HK-2 (cell line): ENCODE measurements around the gene CIDEB.
A peak's percentile ranks its signal among the peaks of the same experiment; 100 is the strongest.
"Not testable (repeated sequence)": the region's sequence is repeated elsewhere in the genome, so short reads cannot be mapped to it uniquely, and the experiment has no call there.

ENCODE experiments used
- DNase-seq: peaks from one replicate; pipeline ENCODE4 v3.0.0-alpha.2; 2018; ENCODE audit not compliant: unreplicated experiment

The CIDEB gene

GRCh38 chr14:24307575-24308341 is at the start of gene CIDEB:
CIDEB (minus strand) TSS chr14:24307977; CDS start chr14:24307858, 119 bp downstream.
- peak; percentile 62 for DNase-seq

DNA sequence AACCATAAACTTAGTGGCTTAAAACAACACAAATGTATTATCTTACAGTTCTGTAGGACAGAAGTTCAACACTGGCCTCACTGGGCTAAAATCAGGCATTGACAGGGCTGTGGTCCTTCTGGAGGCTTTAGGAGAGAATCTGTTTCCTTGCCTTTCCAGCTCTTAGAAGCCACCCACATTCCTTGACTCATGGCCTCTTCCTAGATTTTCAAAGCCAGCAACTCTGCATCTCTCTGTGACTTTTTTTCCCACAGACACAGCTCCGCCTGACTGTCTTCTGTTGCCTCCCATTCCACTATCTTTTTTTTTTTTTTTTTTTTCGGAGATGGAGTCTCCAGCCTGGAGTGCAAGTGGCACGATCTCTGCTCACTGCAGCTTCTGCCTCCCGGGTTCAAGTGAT is 48.4 kb upstream of the CIDEB start:
- no peak for DNase-seq

DNA sequence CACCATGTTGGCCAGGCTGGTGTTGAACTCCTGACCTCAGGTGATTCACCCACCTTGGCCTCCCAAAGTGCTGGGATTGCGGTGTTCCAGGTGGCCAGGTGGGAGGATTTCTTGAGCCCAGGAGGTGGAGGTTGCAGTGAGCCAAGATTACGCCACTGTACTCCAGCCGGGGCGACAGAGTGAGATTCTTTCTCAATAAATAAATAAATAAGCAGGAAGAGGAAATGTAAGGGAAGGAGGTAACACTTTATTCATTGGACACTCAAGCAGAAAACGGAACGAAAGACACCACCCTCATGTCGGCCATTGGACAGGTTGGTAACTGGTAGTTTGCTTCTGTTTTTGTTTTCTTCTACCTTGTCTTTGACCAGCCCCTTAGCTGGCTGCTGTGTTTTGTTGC is 47.2 kb upstream of the CIDEB start:
- no peak for DNase-seq

DNA sequence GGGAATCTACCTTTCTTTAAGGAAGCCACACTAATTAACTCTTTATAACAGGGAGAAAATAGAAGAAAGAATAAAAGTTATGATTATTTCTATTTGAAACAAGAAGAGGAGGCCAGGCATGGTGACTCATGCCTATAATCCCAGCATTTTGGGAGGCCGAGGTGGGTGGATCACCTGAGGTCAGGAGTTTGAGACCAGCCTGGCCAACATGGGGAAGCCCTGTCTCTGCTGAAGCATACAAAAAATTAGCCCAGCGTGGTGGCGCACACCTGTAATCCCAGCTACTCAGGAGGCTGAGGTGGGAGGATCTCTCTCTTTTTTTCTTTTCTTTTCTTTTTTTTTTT is 46.7 kb upstream of the CIDEB start:
- not testable (repeated sequence) for DNase-seq

DNA sequence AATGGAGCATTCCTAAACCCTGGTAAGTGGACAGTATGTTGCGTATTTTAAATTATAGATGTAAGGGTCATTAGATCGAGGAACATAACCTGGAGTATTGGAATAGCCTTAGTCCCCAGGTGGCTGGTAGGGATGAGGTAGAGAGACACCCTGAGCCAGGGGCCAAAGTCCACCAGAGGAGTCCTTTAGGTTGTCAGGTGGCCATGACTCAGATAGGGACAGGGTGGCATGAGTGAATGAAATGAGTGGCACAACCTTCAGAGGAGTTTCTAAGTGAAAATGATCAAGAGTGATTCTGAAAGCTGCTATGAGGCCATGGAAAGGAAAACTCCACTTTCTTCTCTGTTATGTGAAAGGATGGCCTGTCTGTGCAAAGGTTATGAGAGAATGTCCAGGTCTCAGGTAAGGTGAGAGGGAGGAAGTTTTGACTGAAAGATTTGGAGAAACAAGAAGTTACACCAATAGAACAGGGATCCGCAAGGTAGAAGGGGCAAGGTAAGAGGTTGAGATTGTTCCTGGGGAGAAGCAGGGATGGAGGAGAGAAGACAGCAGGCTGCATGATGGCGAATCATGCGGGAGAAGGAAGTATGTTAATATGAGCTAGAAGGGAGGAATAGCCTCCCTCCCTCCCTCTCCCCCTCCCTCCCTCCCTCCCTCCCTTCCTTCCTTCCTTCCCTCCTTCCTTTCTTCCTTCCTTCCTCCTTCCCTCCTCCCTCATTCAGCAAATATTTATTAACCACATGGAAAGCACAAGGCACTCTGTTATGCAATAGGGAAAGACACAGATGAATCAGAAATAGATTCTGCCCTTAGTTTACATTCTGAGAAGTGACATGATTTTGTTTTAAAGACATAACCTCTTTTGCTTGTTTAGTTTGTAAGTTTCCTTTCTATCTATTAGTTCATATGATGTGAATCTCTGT is 46.0 kb upstream of the CIDEB start:
- no peak for DNase-seq

DNA sequence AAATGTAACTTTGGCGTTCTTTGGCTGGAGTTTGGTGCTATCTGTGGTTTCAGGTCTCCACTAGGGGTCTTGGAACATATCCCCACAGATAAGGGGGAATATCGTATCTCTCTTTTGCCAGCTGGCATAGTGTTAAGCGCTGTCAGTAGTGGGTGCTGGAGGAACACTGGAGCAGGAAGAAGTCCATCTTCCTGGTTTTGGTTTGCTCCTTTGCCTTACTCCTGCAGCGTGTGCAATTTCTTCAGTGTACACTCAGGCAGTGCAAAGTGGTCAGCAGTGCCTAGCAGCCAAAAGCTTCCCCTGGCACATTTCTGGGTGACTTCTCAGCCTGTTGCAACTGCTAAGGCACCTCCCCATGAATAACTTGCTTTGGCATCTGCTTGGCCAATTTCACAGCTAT is 43.7 kb upstream of the CIDEB start:
- DNase-seq = no peak

GRCh38 chr14:24349742-24350141 is 42.0 kb upstream of the CIDEB start:
- DNase-seq = no peak

GRCh38 chr14:24348186-24348585 is 40.4 kb upstream of the CIDEB start:
- no peak for DNase-seq

- no peak for DNase-seq
These were observed 39.4 kb upstream of the CIDEB start for GRCh38 chr14:24347134-24347533.

- no peak for DNase-seq
These were observed 36.3 kb upstream of the CIDEB start for GRCh38 chr14:24343795-24344660.

- DNase-seq = no peak
These were observed 35.1 kb upstream of the CIDEB start for GRCh38 chr14:24342889-24343288.

DNA sequence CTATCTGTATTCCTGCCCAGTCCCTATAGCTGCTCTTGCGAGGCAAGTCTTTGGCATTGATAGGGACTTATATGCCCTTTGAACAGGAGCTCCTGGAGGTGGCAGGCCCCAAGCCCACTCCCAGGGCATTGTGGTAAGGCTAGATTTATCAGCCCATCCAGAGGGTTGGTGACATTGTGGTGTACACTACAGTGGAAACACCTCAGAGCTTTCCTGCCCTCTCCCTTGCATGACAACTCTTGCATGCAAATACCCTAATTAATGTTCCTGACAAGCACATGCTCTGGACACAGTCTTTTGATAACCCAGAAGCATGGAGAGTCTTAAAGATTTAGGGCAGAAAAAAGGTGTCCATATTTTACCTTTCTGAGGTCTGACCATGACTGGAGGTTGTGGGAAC is 32.8 kb upstream of the CIDEB start:
- no peak for DNase-seq

GRCh38 chr14:24339284-24340151 is 31.7 kb upstream of the CIDEB start, which contains the start of gene RIPK3:
RIPK3 (minus strand) TSS chr14:24339991; CDS start chr14:24339826, 165 bp downstream.
- no peak for DNase-seq

- DNase-seq = no peak
These were observed 31.1 kb upstream of the CIDEB start for GRCh38 chr14:24338843-24339242.

DNA sequence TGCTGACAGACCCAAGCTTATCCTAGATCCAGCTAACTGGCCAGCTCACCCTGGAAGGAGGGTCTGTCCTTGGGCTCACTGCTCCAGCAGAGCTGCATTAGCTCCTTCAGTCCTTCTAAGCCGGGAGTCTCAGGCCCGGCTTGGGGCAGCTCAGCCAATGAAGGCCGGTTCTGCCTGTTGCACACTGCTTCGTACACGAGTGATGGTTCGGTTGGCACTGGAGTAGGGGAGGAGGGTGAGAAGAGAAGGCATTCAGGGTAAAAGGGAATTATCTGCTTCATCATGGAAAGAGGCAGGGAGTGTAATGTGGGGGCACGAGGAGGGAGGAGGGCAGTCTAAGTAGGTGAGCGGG is 30.0 kb upstream of the CIDEB start:
- DNase-seq = no peak

- DNase-seq = no peak
These were observed 29.5 kb upstream of the CIDEB start for GRCh38 chr14:24337144-24337823.

GRCh38 chr14:24335461-24336171 is 27.8 kb upstream of the CIDEB start:
- DNase-seq = no peak

- no peak for DNase-seq
These were observed 26.9 kb upstream of the CIDEB start, which contains the start of gene ADCY4 for GRCh38 chr14:24334431-24335291. ADCY4 (minus strand) TSS chr14:24335071; CDS start chr14:24334652, 419 bp downstream.
